ENCODE data around the gene CEP164.

CEP164 gene

DNA sequence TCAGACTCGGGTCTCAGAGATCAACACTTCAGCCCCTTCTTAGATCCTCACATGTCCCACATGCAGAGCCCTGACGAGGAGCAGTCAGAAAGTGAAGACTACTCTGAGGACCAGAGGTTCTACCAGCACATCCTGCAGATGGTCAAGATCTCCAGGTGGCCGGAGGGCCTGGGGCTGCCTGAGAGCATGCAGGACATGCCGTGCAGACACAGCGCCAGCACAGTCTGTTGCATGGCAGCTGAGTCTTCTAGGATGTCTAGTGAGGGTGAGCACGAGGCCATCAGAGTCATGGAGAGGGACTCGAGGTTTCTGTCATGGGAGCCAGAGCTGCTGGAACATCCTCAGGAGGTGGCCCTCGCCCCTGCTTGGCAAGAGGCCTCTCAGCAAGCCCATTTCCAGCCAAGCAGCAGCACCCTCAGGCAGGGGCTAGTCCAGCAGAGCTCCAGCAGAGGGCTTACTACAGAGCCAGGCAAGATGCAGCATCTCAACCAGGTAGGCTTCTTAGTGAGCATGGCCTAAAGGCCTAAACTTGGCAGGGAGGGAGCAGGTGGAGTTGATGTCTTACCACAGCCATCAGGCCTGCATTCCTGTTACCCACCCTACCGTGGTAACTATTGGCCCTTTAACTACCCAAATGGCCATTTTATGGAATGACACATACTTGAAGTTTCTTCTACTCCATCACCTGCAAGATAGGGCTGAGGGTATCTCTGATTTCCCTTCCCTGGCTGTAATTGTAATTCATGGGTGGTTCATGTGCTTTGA lies 28.7 kb downstream of the CEP164 start:
- no peak overlapping the region for H2AFZ ChIP-seq (ENCODE audit: low read depth, low read length)
- H3K9ac ChIP-seq (ENCODE audit: low read length) = no peak overlapping the region
- H3K79me2 ChIP-seq (ENCODE audit: low read length) = no peaks in the 10 kb centered on the region
- no peak overlapping the region for H3K4me3 ChIP-seq (ENCODE audit: low read length)
- TF ChIP-seq, protein P1, sequence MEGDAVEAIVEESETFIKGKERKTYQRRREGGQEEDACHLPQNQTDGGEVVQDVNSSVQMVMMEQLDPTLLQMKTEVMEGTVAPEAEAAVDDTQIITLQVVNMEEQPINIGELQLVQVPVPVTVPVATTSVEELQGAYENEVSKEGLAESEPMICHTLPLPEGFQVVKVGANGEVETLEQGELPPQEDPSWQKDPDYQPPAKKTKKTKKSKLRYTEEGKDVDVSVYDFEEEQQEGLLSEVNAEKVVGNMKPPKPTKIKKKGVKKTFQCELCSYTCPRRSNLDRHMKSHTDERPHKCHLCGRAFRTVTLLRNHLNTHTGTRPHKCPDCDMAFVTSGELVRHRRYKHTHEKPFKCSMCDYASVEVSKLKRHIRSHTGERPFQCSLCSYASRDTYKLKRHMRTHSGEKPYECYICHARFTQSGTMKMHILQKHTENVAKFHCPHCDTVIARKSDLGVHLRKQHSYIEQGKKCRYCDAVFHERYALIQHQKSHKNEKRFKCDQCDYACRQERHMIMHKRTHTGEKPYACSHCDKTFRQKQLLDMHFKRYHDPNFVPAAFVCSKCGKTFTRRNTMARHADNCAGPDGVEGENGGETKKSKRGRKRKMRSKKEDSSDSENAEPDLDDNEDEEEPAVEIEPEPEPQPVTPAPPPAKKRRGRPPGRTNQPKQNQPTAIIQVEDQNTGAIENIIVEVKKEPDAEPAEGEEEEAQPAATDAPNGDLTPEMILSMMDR (IDR thresholded peaks at IDR 0.05; ENCODE audit: low read depth, low read length) = no peak
- no peak for TF ChIP-seq EZH2phosphoT487 (IDR thresholded peaks at IDR 0.05; ENCODE audit: low read depth)
- H3K4me2 ChIP-seq (ENCODE audit: low read length) = no peak overlapping the region
- no peaks in the 10 kb centered on the region for H3K4me1 ChIP-seq (ENCODE audit: low read length)
- peaks cover 27% of the 10 kb centered on the region for H3K36me3 ChIP-seq (replicated peaks; ENCODE audit: low read depth, low read length)
- no peaks in the 10 kb centered on the region for H4K20me1 ChIP-seq (ENCODE audit: insufficient read depth, low read length)
- no peaks in the 10 kb centered on the region for H3K27me3 ChIP-seq (ENCODE audit: low read depth, low read length)
- H3K9me3 ChIP-seq (ENCODE audit: insufficient read depth, low read length) = no peaks in the 10 kb centered on the region
- H3K27ac ChIP-seq (ENCODE audit: low read length) = no peak overlapping the region

DNA sequence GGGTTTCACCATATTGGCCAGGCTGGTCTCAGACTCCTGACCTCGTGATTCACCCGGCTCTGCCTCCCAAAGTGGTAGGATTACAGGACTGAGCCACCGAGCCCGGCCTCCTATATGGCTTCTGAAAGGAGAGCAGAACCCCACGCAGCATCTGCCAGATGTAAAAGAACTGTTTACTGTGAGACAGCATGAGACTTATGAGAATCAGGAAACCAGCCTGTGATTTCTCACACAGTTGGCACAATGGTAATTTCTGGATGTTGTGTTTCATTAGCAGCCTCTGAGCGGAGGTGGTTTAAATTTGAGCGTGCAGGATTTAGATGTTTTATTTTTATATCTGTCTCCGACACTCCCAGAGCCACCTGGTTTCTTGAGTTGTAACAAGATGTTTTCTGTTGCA lies 33.8 kb downstream of the CEP164 start:
- no peak for TF ChIP-seq EZH2phosphoT487 (IDR thresholded peaks at IDR 0.05; ENCODE audit: low read depth)
- TF ChIP-seq, protein P1 (IDR thresholded peaks at IDR 0.05; ENCODE audit: low read depth, low read length) = no peak
- no peaks in the 10 kb centered on the region for H3K4me1 ChIP-seq (ENCODE audit: low read length)
- no peaks in the 10 kb centered on the region for H3K9me3 ChIP-seq (ENCODE audit: insufficient read depth, low read length)
- no peak overlapping the region for H3K9ac ChIP-seq (ENCODE audit: low read length)
- H4K20me1 ChIP-seq (ENCODE audit: insufficient read depth, low read length) = no peaks in the 10 kb centered on the region
- H3K27me3 ChIP-seq (ENCODE audit: low read depth, low read length) = no peaks in the 10 kb centered on the region
- H3K4me2 ChIP-seq (ENCODE audit: low read length) = no peak overlapping the region
- no peak overlapping the region for H3K4me3 ChIP-seq (ENCODE audit: low read length)
- no peak overlapping the region for H2AFZ ChIP-seq (ENCODE audit: low read depth, low read length)
- no peaks in the 10 kb centered on the region for H3K79me2 ChIP-seq (ENCODE audit: low read length)
- peaks cover 47% of the 10 kb centered on the region for H3K36me3 ChIP-seq (replicated peaks; ENCODE audit: low read depth, low read length)
- no peak overlapping the region for H3K27ac ChIP-seq (ENCODE audit: low read length)

DNA sequence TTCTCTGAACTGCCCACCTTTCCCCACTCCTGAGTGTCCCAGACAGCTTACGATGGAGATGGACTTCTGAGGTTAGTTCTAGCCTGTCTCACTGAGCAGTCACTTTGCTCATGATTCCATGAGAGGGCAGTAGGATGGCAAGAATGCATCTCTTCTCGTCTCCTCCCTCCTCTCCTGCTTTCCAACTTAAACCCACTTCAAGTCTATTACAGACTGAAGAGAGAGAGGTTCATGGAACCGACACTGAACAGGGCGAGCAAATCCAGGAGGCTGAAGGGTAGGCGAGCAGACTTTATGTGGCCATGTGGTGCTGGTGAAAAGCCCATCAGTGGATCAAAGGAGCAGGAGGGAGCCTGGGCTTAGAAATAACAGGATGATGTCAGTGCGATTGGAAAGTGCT lies 38.6 kb downstream of the CEP164 start:
- no peak overlapping the region for H2AFZ ChIP-seq (ENCODE audit: low read depth, low read length)
- H3K9me3 ChIP-seq (ENCODE audit: insufficient read depth, low read length) = no peaks in the 10 kb centered on the region
- H3K4me2 ChIP-seq (ENCODE audit: low read length) = no peak overlapping the region
- H3K4me1 ChIP-seq (ENCODE audit: low read length) = no peaks in the 10 kb centered on the region
- H3K4me3 ChIP-seq (ENCODE audit: low read length) = no peak overlapping the region
- TF ChIP-seq EZH2phosphoT487 (IDR thresholded peaks at IDR 0.05; ENCODE audit: low read depth) = no peak
- TF ChIP-seq, protein P1 (IDR thresholded peaks at IDR 0.05; ENCODE audit: low read depth, low read length) = no peak
- H3K36me3 ChIP-seq (replicated peaks; ENCODE audit: low read depth, low read length) = peaks cover 48% of the 10 kb centered on the region
- no peak overlapping the region for H3K27ac ChIP-seq (ENCODE audit: low read length)
- H3K79me2 ChIP-seq (ENCODE audit: low read length) = no peaks in the 10 kb centered on the region
- H4K20me1 ChIP-seq (ENCODE audit: insufficient read depth, low read length) = no peaks in the 10 kb centered on the region
- H3K27me3 ChIP-seq (ENCODE audit: low read depth, low read length) = no peaks in the 10 kb centered on the region
- H3K9ac ChIP-seq (ENCODE audit: low read length) = no peak overlapping the region

DNA sequence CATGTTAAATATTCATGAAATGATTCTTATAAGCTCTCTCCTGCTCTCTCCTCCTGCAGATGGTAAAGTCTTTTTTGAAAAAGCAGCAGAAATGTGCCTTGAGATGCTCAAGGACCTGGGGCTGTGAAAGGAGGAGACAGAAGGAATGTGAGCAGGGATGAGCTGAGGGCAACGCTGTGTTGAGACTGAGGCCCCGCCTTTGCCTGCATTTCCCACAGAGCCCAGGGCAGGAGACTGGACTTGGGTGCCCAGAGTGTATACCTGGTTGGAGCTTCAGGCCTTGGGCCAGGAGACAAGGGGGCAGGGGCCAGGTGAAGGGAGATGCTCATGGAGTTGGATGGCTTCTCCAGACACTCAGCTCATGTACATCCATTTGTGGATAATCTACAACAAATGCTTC lies 39.2 kb downstream of the CEP164 start:
- H2AFZ ChIP-seq (ENCODE audit: low read depth, low read length) = no peak overlapping the region
- no peaks in the 10 kb centered on the region for H4K20me1 ChIP-seq (ENCODE audit: insufficient read depth, low read length)
- no peak overlapping the region for H3K27ac ChIP-seq (ENCODE audit: low read length)
- H3K79me2 ChIP-seq (ENCODE audit: low read length) = no peaks in the 10 kb centered on the region
- no peaks in the 10 kb centered on the region for H3K4me1 ChIP-seq (ENCODE audit: low read length)
- H3K9me3 ChIP-seq (ENCODE audit: insufficient read depth, low read length) = no peaks in the 10 kb centered on the region
- H3K4me2 ChIP-seq (ENCODE audit: low read length) = no peak overlapping the region
- H3K9ac ChIP-seq (ENCODE audit: low read length) = no peak overlapping the region
- no peak for TF ChIP-seq EZH2phosphoT487 (IDR thresholded peaks at IDR 0.05; ENCODE audit: low read depth)
- TF ChIP-seq, protein P1 (IDR thresholded peaks at IDR 0.05; ENCODE audit: low read depth, low read length) = no peak
- H3K36me3 ChIP-seq (replicated peaks; ENCODE audit: low read depth, low read length) = peaks cover 47% of the 10 kb centered on the region
- no peaks in the 10 kb centered on the region for H3K27me3 ChIP-seq (ENCODE audit: low read depth, low read length)
- no peak overlapping the region for H3K4me3 ChIP-seq (ENCODE audit: low read length)

All from OCI-LY3 (cell line).